Activated CD4-positive, alpha-beta T cell treated with anti-CD3 and anti-CD28 coated beads, Interleukin-2, amount 10 ng/mL, durations not matched to agents 7 days and 5 days (primary cell): ENCODE measurements around the gene NPLOC4. TPM values are rescaled to one million over a fixed set of nuclear protein-coding genes. Genes with fewer than 3 reads are reported as not detected.

Experiments used
- CTCF ChIA-PET: fragments of 350-600 bp; sonication (Branson Sonifier 250); formaldehyde crosslinking; loops from one replicate; lab custom pipeline; 2021; ENCODE audit warnings: antibody characterized with exemption; lab: Charles Lee
- POLR2A ChIA-PET: fragments of 350-600 bp; sonication (Branson Sonifier 250); formaldehyde crosslinking; loops from one replicate; lab custom pipeline; 2021; ENCODE audit warnings: antibody characterized with exemption; lab: Charles Lee
- DNase-seq: peaks from one replicate; pipeline ENCODE4 v3.0.0-alpha.2; 2020
- H3K27ac Mint-ChIP-seq: one replicate; pipeline ENCODE4 v1.8.0; 2021; ENCODE audit warnings: mild to moderate bottlenecking, moderate library complexity, mixed read lengths
- H3K27me3 Mint-ChIP-seq: one replicate; pipeline ENCODE4 v1.8.0; 2021; ENCODE audit warnings: mixed read lengths
- H3K36me3 Mint-ChIP-seq: one replicate; pipeline ENCODE4 v1.8.0; 2021; ENCODE audit warnings: low read depth, mixed read lengths
- H3K4me1 Mint-ChIP-seq: one replicate; pipeline ENCODE4 v1.8.0; 2021; ENCODE audit warnings: mixed read lengths
- H3K4me3 Mint-ChIP-seq: one replicate; pipeline ENCODE4 v1.8.0; 2021; ENCODE audit warnings: mild to moderate bottlenecking, moderate library complexity, mixed read lengths
- H3K9me3 Mint-ChIP-seq: one replicate; pipeline ENCODE4 v1.8.0; 2021; ENCODE audit warnings: mixed read lengths
- total RNA-seq, 2 experiments: library from RNA; stranded (reverse); gene quantifications; one replicate each; pipeline ENCODE4 v1.2.3, GENCODE V29; 2021

NPLOC4 gene
- total RNA-seq, 2 experiments from 2014 or later: 91.3 to 98.2 TPM

- H3K27me3 Mint-ChIP-seq: peaks cover 5% of the 10 kb centered on the region
- no peaks in the 10 kb centered on the region for H3K36me3 Mint-ChIP-seq
- no peak overlapping the region for H3K4me3 Mint-ChIP-seq
- ChIA-PET CTCF (no interaction called here), POLR2A (no interaction called here)
- no peaks in the 10 kb centered on the region for H3K4me1 Mint-ChIP-seq
- H3K27ac Mint-ChIP-seq: no peak overlapping the region
- no peaks in the 10 kb centered on the region for H3K9me3 Mint-ChIP-seq
- DNase-seq: no peak
Observed at GRCh38 chr17:81526662-81527571, 110.0 kb downstream of the NPLOC4 start.

- POLR2A ChIA-PET: no interaction called here
- peaks cover 8% of the 10 kb centered on the region for H3K27me3 Mint-ChIP-seq
- CTCF ChIA-PET: no interaction called here
- peak overlapping the region; percentile 25 for H3K27ac Mint-ChIP-seq
- H3K4me3 Mint-ChIP-seq: no peak overlapping the region
- DNase-seq: no peak
- H3K4me1 Mint-ChIP-seq: no peaks in the 10 kb centered on the region
- H3K9me3 Mint-ChIP-seq: no peaks in the 10 kb centered on the region
- H3K36me3 Mint-ChIP-seq: no peaks in the 10 kb centered on the region
Observed at GRCh38 chr17:81524865-81525159, 112.1 kb downstream of the NPLOC4 start.

GRCh38 chr17:81524039-81524864 is 112.7 kb downstream of the NPLOC4 start:
- CTCF ChIA-PET: no interaction called here
- POLR2A ChIA-PET: no interaction called here
- Mint-ChIP-seq H3K27me3 (peaks cover 8% of the 10 kb centered on the region), H3K27ac (no peak overlapping the region), H3K4me1 (no peaks in the 10 kb centered on the region), H3K36me3 (no peaks in the 10 kb centered on the region), H3K4me3 (no peak overlapping the region), H3K9me3 (no peaks in the 10 kb centered on the region)
- DNase-seq: no peak

GRCh38 chr17:81523402-81524038 is 113.4 kb downstream of the NPLOC4 start:
- no peaks in the 10 kb centered on the region for H3K36me3 Mint-ChIP-seq
- ChIA-PET POLR2A (no interaction called here), CTCF (no interaction called here)
- no peaks in the 10 kb centered on the region for H3K9me3 Mint-ChIP-seq
- no peak for DNase-seq
- no peak overlapping the region for H3K27ac Mint-ChIP-seq
- H3K4me1 Mint-ChIP-seq: no peaks in the 10 kb centered on the region
- H3K27me3 Mint-ChIP-seq: peaks cover 8% of the 10 kb centered on the region
- no peak overlapping the region for H3K4me3 Mint-ChIP-seq

GRCh38 chr17:81522491-81523401 is 114.2 kb downstream of the NPLOC4 start:
- POLR2A ChIA-PET: no interaction called here
- CTCF ChIA-PET: interaction anchor here (0.6 to 1.2 kb wide), 2 partner anchors 17 to 30 kb away, joined by 3 read pairs; partner anchors contain the start of gene FAAP100
- no peaks in the 10 kb centered on the region for H3K9me3 Mint-ChIP-seq

GRCh38 chr17:81520021-81520901 is 116.7 kb downstream of the NPLOC4 start:
- Mint-ChIP-seq H3K4me3 (peak overlapping the region; percentile 5), H3K27me3 (peaks cover 8% of the 10 kb centered on the region), H3K4me1 (peaks cover 22% of the 10 kb centered on the region), H3K36me3 (peaks cover 3% of the 10 kb centered on the region), H3K27ac (no peak overlapping the region), H3K9me3 (no peaks in the 10 kb centered on the region)
- ChIA-PET CTCF (interaction anchor here (0.6 kb wide), 3 partner anchors 139 to 1330 kb away, joined by 4 to 5 read pairs (median 4); no protein-coding TSS in a partner anchor), POLR2A (no interaction called here)
- DNase-seq: no peak

More at GRCh38 chr17:81522491-81523401, 114.2 kb downstream of the NPLOC4 start:
- Mint-ChIP-seq H3K4me3 (no peak overlapping the region), H3K27me3 (peaks cover 8% of the 10 kb centered on the region), H3K4me1 (peaks cover 6% of the 10 kb centered on the region), H3K27ac (peak overlapping the region; percentile 50), H3K36me3 (peaks cover 3% of the 10 kb centered on the region)
- DNase-seq: no peak

- POLR2A ChIA-PET: interaction anchor here (0.6 to 1.4 kb wide), 2 partner anchors 11 to 138 kb away, joined by 3 read pairs; no protein-coding TSS in a partner anchor
- DNase-seq: peak; percentile 58
- H3K4me3 Mint-ChIP-seq: peak overlapping the region; percentile 5
- H3K27ac Mint-ChIP-seq: no peak overlapping the region
- CTCF ChIA-PET: interaction anchor here (0.7 to 1.4 kb wide), 4 partner anchors 33 to 350 kb away, joined by 3 to 5 read pairs (median 4); partner anchors contain the start of genes FAAP100 and SLC38A10
- peaks cover 22% of the 10 kb centered on the region for H3K4me1 Mint-ChIP-seq
- H3K27me3 Mint-ChIP-seq: peaks cover 8% of the 10 kb centered on the region
- no peaks in the 10 kb centered on the region for H3K9me3 Mint-ChIP-seq
- H3K36me3 Mint-ChIP-seq: peaks cover 3% of the 10 kb centered on the region
Observed at GRCh38 chr17:81519284-81520020, 117.5 kb downstream of the NPLOC4 start.

GRCh38 chr17:81518785-81519283 is 118.1 kb downstream of the NPLOC4 start:
- Mint-ChIP-seq H3K27me3 (peaks cover 8% of the 10 kb centered on the region), H3K36me3 (peaks cover 3% of the 10 kb centered on the region), H3K4me3 (peak overlapping the region; percentile 42), H3K27ac (no peak overlapping the region), H3K9me3 (no peaks in the 10 kb centered on the region), H3K4me1 (peaks cover 22% of the 10 kb centered on the region)
- POLR2A ChIA-PET: interaction anchor here (0.6 to 1.4 kb wide), 2 partner anchors 10 to 139 kb away, joined by 3 read pairs; no protein-coding TSS in a partner anchor
- CTCF ChIA-PET: interaction anchor here (0.5 to 1.7 kb wide), 7 partner anchors 11 to 351 kb away, joined by 3 to 6 read pairs (median 4); partner anchors contain the start of genes FAAP100 and SLC38A10
- DNase-seq: no peak

GRCh38 chr17:81518113-81518784 is 118.7 kb downstream of the NPLOC4 start:
- CTCF ChIA-PET: interaction anchor here (0.5 to 1.7 kb wide), 6 partner anchors 11 to 351 kb away, joined by 3 to 6 read pairs (median 4); partner anchors contain the start of gene FAAP100
- Mint-ChIP-seq H3K9me3 (no peaks in the 10 kb centered on the region), H3K4me3 (peak overlapping the region; percentile 42), H3K4me1 (peaks cover 22% of the 10 kb centered on the region), H3K36me3 (peaks cover 5% of the 10 kb centered on the region), H3K27me3 (peaks cover 8% of the 10 kb centered on the region), H3K27ac (peak overlapping the region; percentile 21)
- DNase-seq: no peak
- POLR2A ChIA-PET: interaction anchor here (1.4 kb wide), 1 partner anchor 9 kb away, joined by 3 read pairs; no protein-coding TSS in a partner anchor
